Neural cell (in vitro differentiated cells): ENCODE data around the gene TRERF1. TPM values are rescaled to one million over a fixed set of nuclear protein-coding genes. Genes with fewer than 3 reads are reported as not detected.
"Not testable (repeated sequence)": the region's sequence is repeated elsewhere in the genome, so short reads cannot be mapped to it uniquely, and the experiment has no call there.

Experiments
- H2AFZ ChIP-seq: fragments of 200-600, 300-800 bp; sonication (generic), shearing (Covaris generic); 2 replicates; pipeline ENCODE4 v1.6.0; 2014; ENCODE audit warnings: low read depth, mild to moderate bottlenecking, antibody characterized with exemption, low read length, moderate library complexity
- H3F3A ChIP-seq: fragments of 200-600 bp; shearing (Covaris generic); 2 replicates; pipeline ENCODE4 v1.6.1; 2016; ENCODE audit warnings: mild to moderate bottlenecking, moderate library complexity, mixed read lengths, antibody characterized with exemption, low read length; ENCODE audit not compliant: insufficient read depth, poor library complexity, severe bottlenecking
- H3K27ac ChIP-seq: fragments of 200-600, 300-800 bp; sonication (generic), shearing (Covaris generic); 2 replicates; pipeline ENCODE4 v1.5.1; 2014; ENCODE audit warnings: mild to moderate bottlenecking, low read length, moderate library complexity
- H3K27me3 ChIP-seq: fragments of 300-800, 200-600 bp; sonication (generic), shearing (Covaris generic); 2 replicates; pipeline ENCODE4 v1.6.0; 2014; ENCODE audit warnings: mild to moderate bottlenecking, low read depth, low read length, moderate library complexity; ENCODE audit not compliant: insufficient read depth
- H3K36me3 ChIP-seq: fragments of 300-800, 200-600 bp; sonication (generic), shearing (Covaris generic); 2 replicates; pipeline ENCODE4 v1.5.1; 2014; ENCODE audit warnings: mild to moderate bottlenecking, antibody characterized with exemption, low read length, moderate library complexity; ENCODE audit not compliant: insufficient read depth
- H3K4me2 ChIP-seq: fragments of 300-800, 200-600 bp; sonication (generic), shearing (Covaris generic); 2 replicates; pipeline ENCODE4 v1.6.0; 2014; ENCODE audit warnings: mild to moderate bottlenecking, low read length
- H3K4me3 ChIP-seq: fragments of 300-800, 200-600 bp; sonication (generic), shearing (Covaris generic); 2 replicates; pipeline ENCODE4 v1.5.1; 2014; ENCODE audit warnings: mild to moderate bottlenecking, low read length, moderate library complexity
- H3K79me2 ChIP-seq: fragments of 200-600 bp; shearing (Covaris generic); replicated peaks from 2 replicates; pipeline ENCODE4 v1.6.0; 2014; ENCODE audit warnings: mild to moderate bottlenecking, low read length, moderate library complexity; ENCODE audit not compliant: insufficient read depth
- H3K9ac ChIP-seq: fragments of 300-800, 200-600 bp; sonication (generic), shearing (Covaris generic); 2 replicates; pipeline ENCODE4 v1.6.1; 2016; ENCODE audit warnings: mild to moderate bottlenecking, low read length, mixed read lengths
- H3K9me2 ChIP-seq: fragments of 200-600 bp; shearing (Covaris generic); 2 replicates; pipeline ENCODE4 v1.6.1; 2016; ENCODE audit warnings: mild to moderate bottlenecking, low read length, mixed read lengths; ENCODE audit not compliant: insufficient read depth
- H3K9me3 ChIP-seq: fragments of 200-600, 300-800 bp; sonication (generic), shearing (Covaris generic); 2 replicates; pipeline ENCODE4 v1.6.1; 2016; ENCODE audit warnings: mild to moderate bottlenecking, mixed run types, low read length, moderate library complexity, mixed read lengths
- H4K20me1 ChIP-seq: fragments of 200-600 bp; shearing (Covaris generic); 2 replicates; pipeline ENCODE4 v1.6.1; 2016; ENCODE audit warnings: mild to moderate bottlenecking, mixed run types; ENCODE audit not compliant: insufficient read depth
- CTCF ChIP-seq: fragments of 450-650 bp; IDR thresholded peaks from 2 replicates; pipeline ENCODE4 v1.5.1; 2014; ENCODE audit warnings: antibody characterized with exemption, mild to moderate bottlenecking, moderate library complexity; ENCODE audit not compliant: poor library complexity, severe bottlenecking
- EP300 ChIP-seq: fragments of 450-650 bp; conservative IDR thresholded peaks from 2 replicates; pipeline ENCODE4 v1.6.1; 2014; ENCODE audit warnings: antibody characterized with exemption, mild to moderate bottlenecking, moderate library complexity; ENCODE audit not compliant: poor library complexity, severe bottlenecking
- EZH2 ChIP-seq: fragments of 200-600, 300-800 bp; shearing (Covaris generic), sonication (generic); IDR thresholded peaks from 2 replicates; pipeline ENCODE4 v1.6.1; 2014; ENCODE audit warnings: antibody characterized with exemption, low read length, borderline replicate concordance, mild to moderate bottlenecking; ENCODE audit not compliant: insufficient read depth, poor library complexity, severe bottlenecking
- MXI1 ChIP-seq: fragments of 450-650 bp; conservative IDR thresholded peaks from 2 replicates; pipeline ENCODE4 v1.6.1; 2014; ENCODE audit warnings: antibody characterized with exemption, mild to moderate bottlenecking; ENCODE audit not compliant: poor library complexity, severe bottlenecking
- POLR2AphosphoS5 ChIP-seq: IDR thresholded peaks from 2 replicates; pipeline ENCODE4 v1.6.1; 2012
- RAD21 ChIP-seq: fragments of 450-650 bp; conservative IDR thresholded peaks from 2 replicates; pipeline ENCODE4 v1.6.1; 2014; ENCODE audit warnings: antibody characterized with exemption, mild to moderate bottlenecking, moderate library complexity
- REST ChIP-seq: IDR thresholded peaks from 2 replicates; pipeline ENCODE4 v1.6.1; 2012; ENCODE audit warnings: borderline replicate concordance
- SMC3 ChIP-seq: fragments of 450-650 bp; conservative IDR thresholded peaks from 2 replicates; pipeline ENCODE4 v1.6.1; 2014; ENCODE audit warnings: antibody characterized with exemption, mild to moderate bottlenecking, moderate library complexity; ENCODE audit not compliant: poor library complexity
- TAF1 ChIP-seq: IDR thresholded peaks from 2 replicates; pipeline ENCODE4 v1.6.1; 2012; ENCODE audit warnings: low read depth
- polyA plus RNA-seq: library from polyadenylated mRNA; depleted of rRNA; stranded (reverse); fragments of >200 nt; gene quantifications from 2 replicates; pipeline ENCODE4 v1.2.3, GENCODE V29; 2014

Gene TRERF1
- polyA plus RNA-seq, 1 donor from 2014 or later, result 4.5 TPM

GRCh38 chr6:42194056-42194455 is 257.7 kb downstream of the TRERF1 start:
- no peak overlapping the region for H3K27ac ChIP-seq
- H3K4me2 ChIP-seq, result no peak overlapping the region
- no peaks in the 10 kb centered on the region for H3F3A ChIP-seq
- H3K4me3 ChIP-seq, result no peak overlapping the region
- H3K36me3 ChIP-seq, result no peaks in the 10 kb centered on the region
- no peaks in the 10 kb centered on the region for H3K79me2 ChIP-seq
- no peaks in the 10 kb centered on the region for H4K20me1 ChIP-seq
- no peaks in the 10 kb centered on the region for H3K9me2 ChIP-seq
- H3K27me3 ChIP-seq, result no peaks in the 10 kb centered on the region
- no peaks in the 10 kb centered on the region for H3K9me3 ChIP-seq
- no peak overlapping the region for H3K9ac ChIP-seq
- TF ChIP-seq POLR2AphosphoS5 (no peak), MXI1 (no peak), EZH2 (no peak), CTCF (no peak), TAF1 (no peak), REST (no peak), EP300 (no peak), RAD21 (no peak)
- no peak overlapping the region for H2AFZ ChIP-seq

- H4K20me1 ChIP-seq, result no peaks in the 10 kb centered on the region
- no peak overlapping the region for H3K9ac ChIP-seq
- no peak overlapping the region for H3K4me2 ChIP-seq
- no peak overlapping the region for H2AFZ ChIP-seq
- H3K4me3 ChIP-seq, result no peak overlapping the region
- TF ChIP-seq SMC3, result no peak
- TF ChIP-seq CTCF, result no peak
- TF ChIP-seq TAF1, result no peak
- no peak for TF ChIP-seq RAD21
- TF ChIP-seq EP300, result no peak
- no peak for TF ChIP-seq EZH2
- TF ChIP-seq REST, result no peak
- TF ChIP-seq POLR2AphosphoS5, result no peak
- TF ChIP-seq MXI1, result no peak
- H3K36me3 ChIP-seq, result no peaks in the 10 kb centered on the region
- no peaks in the 10 kb centered on the region for H3K27me3 ChIP-seq
- H3F3A ChIP-seq, result no peaks in the 10 kb centered on the region
- no peaks in the 10 kb centered on the region for H3K9me2 ChIP-seq
- H3K9me3 ChIP-seq, result no peaks in the 10 kb centered on the region
- no peak overlapping the region for H3K27ac ChIP-seq
- H3K79me2 ChIP-seq, result no peaks in the 10 kb centered on the region
These were observed 258.2 kb downstream of the TRERF1 start for GRCh38 chr6:42193491-42193894.

GRCh38 chr6:42192385-42192784 is 259.3 kb downstream of the TRERF1 start:
- not testable (repeated sequence) for H3K4me3 ChIP-seq, H3F3A ChIP-seq, H3K27ac ChIP-seq, H3K9me3 ChIP-seq, H3K36me3 ChIP-seq, H3K79me2 ChIP-seq, H3K4me2 ChIP-seq, H3K27me3 ChIP-seq, H4K20me1 ChIP-seq, H2AFZ ChIP-seq, H3K9me2 ChIP-seq, H3K9ac ChIP-seq
